RWPE2 (cell line): ENCODE results near the gene INPP5E.

ENCODE experiments used
- ATAC-seq: fragments of 200-7000 bp; cut with Tn5 transposase; 3 replicates; pipeline ENCODE4 v1.9.1; 2021; ENCODE audit warnings: low read depth
- DNase-seq: peaks from one replicate; pipeline ENCODE4 v3.0.0-alpha.2; 2020; ENCODE audit warnings: low spot score
- H3K27ac ChIP-seq: fragments of 450-650 bp; 2 replicates; pipeline ENCODE4 v1.5.1; 2017; ENCODE audit warnings: mild to moderate bottlenecking; ENCODE audit not compliant: poor library complexity, severe bottlenecking
- H3K27me3 ChIP-seq: fragments of 250-450 bp; sonication (Bioruptor Pico); 2 replicates; pipeline ENCODE4 v1.5.1; 2021; ENCODE audit warnings: mild to moderate bottlenecking, moderate library complexity; ENCODE audit not compliant: insufficient read depth, poor library complexity, severe bottlenecking
- H3K36me3 ChIP-seq: fragments of 250-450 bp; sonication (Bioruptor Pico); 2 replicates; pipeline ENCODE4 v1.5.1; 2020; ENCODE audit warnings: low read depth, mild to moderate bottlenecking, moderate library complexity
- H3K4me1 ChIP-seq: fragments of 250-450 bp; sonication (Bioruptor Pico); 2 replicates; pipeline ENCODE4 v1.5.1; 2021; ENCODE audit warnings: mild to moderate bottlenecking, moderate library complexity; ENCODE audit not compliant: insufficient read depth, poor library complexity, severe bottlenecking
- H3K4me3 ChIP-seq: fragments of 250-450 bp; sonication (Bioruptor Pico); 2 replicates; pipeline ENCODE4 v1.5.1; 2021; ENCODE audit warnings: mild to moderate bottlenecking, moderate library complexity; ENCODE audit not compliant: severe bottlenecking
- H3K9me3 ChIP-seq: fragments of 250-450 bp; sonication (Bioruptor Pico); 2 replicates; pipeline ENCODE4 v1.5.1; 2021; ENCODE audit warnings: mild to moderate bottlenecking, moderate library complexity; ENCODE audit not compliant: severe bottlenecking
- CTCF ChIP-seq: fragments of 450-650 bp; IDR thresholded peaks from one replicate; pipeline ENCODE4 v1.5.1; 2017; ENCODE audit warnings: mild to moderate bottlenecking, moderate library complexity; ENCODE audit not compliant: poor library complexity, severe bottlenecking

INPP5E gene

GRCh38 chr9:136447173-136447778 lies 7.6 kb upstream of the INPP5E start:
- Histone ChIP-seq H3K4me1 (no peaks in the 10 kb centered on the region), H3K4me3 (no peak overlapping the region), H3K27me3 (no peaks in the 10 kb centered on the region), H3K36me3 (peaks cover 91% of the 10 kb centered on the region), H3K27ac (no peak overlapping the region), H3K9me3 (no peaks in the 10 kb centered on the region)
- ATAC-seq (no peak), DNase-seq (no peak)
- TF ChIP-seq CTCF, result no peak

- Histone ChIP-seq H3K27ac (no peak overlapping the region), H3K27me3 (no peaks in the 10 kb centered on the region), H3K4me1 (no peaks in the 10 kb centered on the region), H3K9me3 (no peaks in the 10 kb centered on the region), H3K4me3 (no peak overlapping the region), H3K36me3 (peaks cover 91% of the 10 kb centered on the region)
- ATAC-seq, result no peak
- no peak for TF ChIP-seq CTCF
- no peak for DNase-seq
Observed at GRCh38 chr9:136445799-136446198, 6.2 kb upstream of the INPP5E start.

GRCh38 chr9:136444102-136444501 lies 4.5 kb upstream of the INPP5E start:
- H3K4me3 ChIP-seq, result no peak overlapping the region
- no peak for ATAC-seq
- no peak for DNase-seq
- no peak for TF ChIP-seq CTCF
- no peaks in the 10 kb centered on the region for H3K9me3 ChIP-seq
- H3K27me3 ChIP-seq, result no peaks in the 10 kb centered on the region
- no peaks in the 10 kb centered on the region for H3K4me1 ChIP-seq
- peaks cover 83% of the 10 kb centered on the region for H3K36me3 ChIP-seq
- H3K27ac ChIP-seq, result no peak overlapping the region

- Histone ChIP-seq H3K27me3 (no peaks in the 10 kb centered on the region), H3K4me3 (no peak overlapping the region), H3K27ac (no peak overlapping the region), H3K4me1 (no peaks in the 10 kb centered on the region), H3K9me3 (no peaks in the 10 kb centered on the region), H3K36me3 (peaks cover 80% of the 10 kb centered on the region)
- ATAC-seq, result no peak
- no peak for TF ChIP-seq CTCF
- DNase-seq, result no peak
Observed at GRCh38 chr9:136443687-136444086, 4.0 kb upstream of the INPP5E start.

GRCh38 chr9:136443087-136443486 lies 3.4 kb upstream of the INPP5E start:
- no peak for ATAC-seq

More at GRCh38 chr9:136443087-136443486, 3.4 kb upstream of the INPP5E start:
- DNase-seq, result no peak
- H3K27ac ChIP-seq, result no peak overlapping the region
- no peaks in the 10 kb centered on the region for H3K4me1 ChIP-seq
- TF ChIP-seq CTCF, result no peak
- H3K9me3 ChIP-seq, result no peaks in the 10 kb centered on the region
- H3K27me3 ChIP-seq, result no peaks in the 10 kb centered on the region
- no peak overlapping the region for H3K4me3 ChIP-seq
- peaks cover 80% of the 10 kb centered on the region for H3K36me3 ChIP-seq
